A549 (cell line): ENCODE data around the gene PTGFR.

Experiments
- CTCF ChIP-seq: fragments of >200 bp; sonication (Bioruptor Twin); formaldehyde crosslinking; IDR thresholded peaks from 3 replicates; pipeline ENCODE4 v1.5.1; 2016
- EHMT2 ChIP-seq: fragments of 200-600 bp; sonication (generic); IDR thresholded peaks from 2 replicates; pipeline ENCODE4 v1.6.1; 2016; ENCODE audit warnings: antibody characterized with exemption, low read depth, mild to moderate bottlenecking, moderate library complexity
- EP300 ChIP-seq, 2 experiments: fragments of >200 bp; sonication (Bioruptor Twin); formaldehyde crosslinking; IDR thresholded peaks; 2 replicates in 1 of 2; 3 replicates in 1 of 2; pipeline ENCODE4 v1.6.1; 2016 to 2017
- HEYL ChIP-seq: fragments of 250-450 bp; sonication (Bioruptor Pico); IDR thresholded peaks from 2 replicates; pipeline ENCODE4 v1.8.0; 2021; ENCODE audit warnings: mild to moderate bottlenecking, moderate library complexity
- KDM1A ChIP-seq: fragments of 200-600 bp; sonication (generic); IDR thresholded peaks from 2 replicates; pipeline ENCODE4 v1.6.1; 2016; ENCODE audit warnings: low read depth, mild to moderate bottlenecking
- MAFK ChIP-seq: fragments of 450-650 bp; IDR thresholded peaks from 2 replicates; pipeline ENCODE4 v1.6.1; 2014; ENCODE audit not compliant: partially characterized antibody
- MYC ChIP-seq: IDR thresholded peaks from 2 replicates; pipeline ENCODE4 v1.6.1; 2012; ENCODE audit warnings: mild to moderate bottlenecking, inconsistent platforms, low read length, improper control_type of control experiment, borderline replicate concordance
- NPAS2 ChIP-seq: fragments of 250-450 bp; sonication (Bioruptor Pico); IDR thresholded peaks from 2 replicates; pipeline ENCODE4 v1.8.0; 2022; ENCODE audit warnings: mild to moderate bottlenecking, moderate library complexity, borderline replicate concordance
- PHF8 ChIP-seq: fragments of 200-600 bp; sonication (generic); IDR thresholded peaks from 2 replicates; pipeline ENCODE4 v1.6.1; 2016; ENCODE audit warnings: low read depth, mild to moderate bottlenecking, antibody characterized with exemption, moderate library complexity, borderline replicate concordance
- POLR2A ChIP-seq: IDR thresholded peaks from 2 replicates; pipeline ENCODE4 v1.6.1; 2012; ENCODE audit warnings: mild to moderate bottlenecking, low read length
- RAD21 ChIP-seq, 2 experiments: fragments of >200 bp in 1 of 2; sonication (Bioruptor Twin) in 1 of 2; formaldehyde crosslinking in 1 of 2; IDR thresholded peaks in 1 of 2; conservative IDR thresholded peaks in 1 of 2; 2 replicates in 1 of 2; 3 replicates in 1 of 2; pipeline ENCODE4 v1.6.1; 2012 to 2018; ENCODE audit warnings: inconsistent platforms in 1 of 2
- RFX5 ChIP-seq: fragments of 450-650 bp; IDR thresholded peaks from 2 replicates; pipeline ENCODE4 v1.7.1; 2014; ENCODE audit warnings: antibody characterized with exemption, mild to moderate bottlenecking, moderate library complexity
- USF2 ChIP-seq: fragments of 450-650 bp; IDR thresholded peaks from 2 replicates; pipeline ENCODE4 v1.6.1; 2014; ENCODE audit warnings: antibody characterized with exemption

- no peak for TF ChIP-seq CTCF
- TF ChIP-seq POLR2A = no peak
- no peak for TF ChIP-seq RAD21 (conservative IDR thresholded peaks at IDR 0.05 in 1 of 2, IDR thresholded peaks at IDR 0.05 in 1 of 2)
- TF ChIP-seq KDM1A = no peak
- no peak for TF ChIP-seq EHMT2
- no peak for TF ChIP-seq MAFK
- TF ChIP-seq USF2 = no peak
- TF ChIP-seq RFX5 = no peak
- no peak for TF ChIP-seq NPAS2 (CRISPR knock-in tag)
- no peak for TF ChIP-seq EP300 (IDR thresholded peaks at IDR 0.05)
- no peak for TF ChIP-seq PHF8
- TF ChIP-seq MYC = no peak
- no peak for TF ChIP-seq HEYL (CRISPR knock-in tag)
Observed at GRCh38 chr1:78527706-78528105, 36.9 kb downstream of the PTGFR start.
